Nasal cavity respiratory epithelium epithelial cell of viscerocranial mucosa (primary cell): ENCODE results near the gene NUFIP1. TPM values are rescaled to one million over a fixed set of nuclear protein-coding genes. Genes with fewer than 3 reads are reported as not detected.

Source experiments
- total RNA-seq: library from RNA; depleted of rRNA; stranded (reverse); fragments of >200 nt; gene quantifications from 2 replicates; pipeline ENCODE4 v1.2.3, GENCODE V29; 2014

The NUFIP1 gene
- 4.1 and 7.9 TPM in 2 replicates for total RNA-seq

GRCh38 chr13:44989071-44989889, at the start of gene NUFIP1, which contains the start of gene GPALPP1:
Gene NUFIP1 (minus strand): TSS chr13:44989471. CDS start chr13:44989436, 35 bp downstream.
Gene GPALPP1 (plus strand): TSS chr13:44989538. CDS start chr13:44989655, 117 bp downstream.

Other genes with a start within 250 kb of the NUFIP1 start
- 21.5 and 25.7 TPM in 2 replicates for gene GPALPP1, start 67 bp upstream of the NUFIP1 start, total RNA-seq
- gene GTF2F2, start 131.0 kb upstream of the NUFIP1 start, total RNA-seq: 39.3 and 41.9 TPM in 2 replicates
- gene KCTD4, start 211.6 kb upstream of the NUFIP1 start, total RNA-seq: 0.07 TPM in 1 of 2 replicates, not detected in the other